OCI-LY1 (cell line): ENCODE measurements around the gene PRMT9.

Experiments
- CTCF ChIP-seq: fragments of 200-600 bp; sonication (generic), shearing (Covaris generic); IDR thresholded peaks from 2 replicates; pipeline ENCODE4 v1.5.1; 2017; ENCODE audit warnings: mild to moderate bottlenecking, antibody characterized with exemption, low read length, moderate library complexity, mixed read lengths
- EZH2 ChIP-seq: fragments of 200-600 bp; sonication (generic), shearing (Covaris generic); IDR thresholded peaks from 2 replicates; pipeline ENCODE4 v1.8.0; 2017; ENCODE audit warnings: borderline replicate concordance, mixed run types, mild to moderate bottlenecking, antibody characterized with exemption, low read length, moderate library complexity, mixed read lengths

- TF ChIP-seq CTCF (no peak), EZH2 (no peak)
Observed at GRCh38 chr4:147607471-147607870, 76.5 kb downstream of the PRMT9 start.
